Mesenchymal stem cell (in vitro differentiated cells and primary cell): ENCODE measurements around the gene PADI6.

Experiments
- DNase-seq: peaks from one replicate; pipeline ENCODE4 v3.0.0-alpha.2; 2013
- H2AFZ ChIP-seq: one replicate; pipeline ENCODE4 v1.6.1; 2013; ENCODE audit warnings: low read depth, mild to moderate bottlenecking, control low read depth, inconsistent platforms, low read length, moderate library complexity
- H2AK5ac ChIP-seq: 2 replicates; pipeline ENCODE4 v1.6.1; 2013; ENCODE audit warnings: low read length, moderate library complexity, mild to moderate bottlenecking, inconsistent platforms; ENCODE audit not compliant: severe bottlenecking
- H2BK120ac ChIP-seq: one replicate; pipeline ENCODE4 v1.6.1; 2013; ENCODE audit warnings: low read depth, mild to moderate bottlenecking, inconsistent platforms, low read length, moderate library complexity
- H2BK12ac ChIP-seq, 2 experiments: one replicate each; pipeline ENCODE4 v1.6.1; 2013; ENCODE audit warnings: inconsistent platforms in 2 of 2, low read length in 2 of 2, mild to moderate bottlenecking in 2 of 2, moderate library complexity in 2 of 2, control low read depth in 1 of 2
- H2BK15ac ChIP-seq: one replicate; pipeline ENCODE4 v1.6.1; 2013; ENCODE audit warnings: mild to moderate bottlenecking, low read depth, inconsistent platforms; ENCODE audit not compliant: poor library complexity, severe bottlenecking
- H2BK5ac ChIP-seq: 2 replicates; pipeline ENCODE4 v1.6.1; 2013; ENCODE audit warnings: low read depth, mild to moderate bottlenecking, low read length, control low read depth, inconsistent platforms; ENCODE audit not compliant: poor library complexity, severe bottlenecking
- H3K14ac ChIP-seq, 2 experiments: one replicate each; pipeline ENCODE4 v1.6.1; 2013; ENCODE audit warnings: inconsistent platforms in 2 of 2, low read length in 2 of 2, control low read depth in 1 of 2, mild to moderate bottlenecking in 1 of 2, moderate library complexity in 1 of 2
- H3K18ac ChIP-seq, 2 experiments: one replicate each; pipeline ENCODE4 v1.6.1; 2013; ENCODE audit warnings: inconsistent platforms in 2 of 2, low read length in 2 of 2, control low read depth in 1 of 2, low read depth in 1 of 2, mild to moderate bottlenecking in 1 of 2
- H3K23ac ChIP-seq, 2 experiments: one replicate each; pipeline ENCODE4 v1.6.1; 2013; ENCODE audit warnings: inconsistent platforms in 2 of 2, low read length in 2 of 2, mild to moderate bottlenecking in 2 of 2, moderate library complexity in 2 of 2, control low read depth in 1 of 2
- H3K27ac ChIP-seq: 2 replicates; pipeline ENCODE4 v1.5.1; 2013; ENCODE audit warnings: mild to moderate bottlenecking, moderate library complexity, low read length, control low read depth, inconsistent platforms; ENCODE audit not compliant: poor library complexity, severe bottlenecking
- H3K27me3 ChIP-seq, 2 experiments: 2 replicates each; pipeline versions ENCODE4 v1.6.1 to v1.7.0; 2013; ENCODE audit warnings: low read length in 2 of 2, mild to moderate bottlenecking in 2 of 2, moderate library complexity in 2 of 2, control low read depth in 1 of 2, inconsistent platforms in 1 of 2; ENCODE audit not compliant: control insufficient read depth in 1 of 2, insufficient read depth in 1 of 2
- H3K36me3 ChIP-seq, 2 experiments: 2 replicates each; pipeline versions ENCODE4 v1.6.1 to v1.7.0; 2013; ENCODE audit warnings: low read length in 2 of 2, control low read depth in 1 of 2, inconsistent platforms in 1 of 2, low read depth in 1 of 2, mild to moderate bottlenecking in 1 of 2; ENCODE audit not compliant: insufficient read depth in 2 of 2, control insufficient read depth in 1 of 2
- H3K4ac ChIP-seq, 2 experiments: one replicate each; pipeline ENCODE4 v1.6.1; 2013; ENCODE audit warnings: inconsistent platforms in 2 of 2, low read length in 2 of 2, mild to moderate bottlenecking in 2 of 2, moderate library complexity in 2 of 2, control low read depth in 1 of 2, low read depth in 1 of 2
- H3K4me1 ChIP-seq: 2 replicates; pipeline ENCODE4 v1.6.1; 2013; ENCODE audit warnings: low read depth, low read length, control low read depth; ENCODE audit not compliant: control insufficient read depth, insufficient read depth
- H3K4me2 ChIP-seq: 2 replicates; pipeline ENCODE4 v1.6.1; 2013; ENCODE audit warnings: low read length, mild to moderate bottlenecking, inconsistent platforms; ENCODE audit not compliant: poor library complexity, severe bottlenecking
- H3K4me3 ChIP-seq, 2 experiments: 2 replicates each; pipeline versions ENCODE4 v1.5.1 to v1.7.0; 2013; ENCODE audit warnings: low read length in 2 of 2, mild to moderate bottlenecking in 2 of 2, control low read depth in 1 of 2, low read depth in 1 of 2; ENCODE audit not compliant: insufficient read depth in 1 of 2
- H3K79me1 ChIP-seq: replicated peaks from 2 replicates; pipeline ENCODE4 v1.6.1; 2013; ENCODE audit warnings: mild to moderate bottlenecking, control low read depth, low read length, inconsistent platforms; ENCODE audit not compliant: poor library complexity, severe bottlenecking
- H3K9ac ChIP-seq: 2 replicates; pipeline ENCODE4 v1.7.0; 2013; ENCODE audit warnings: mild to moderate bottlenecking, low read length, moderate library complexity
- H3K9me3 ChIP-seq: 2 replicates; pipeline ENCODE4 v1.7.0; 2013; ENCODE audit warnings: mild to moderate bottlenecking, low read length; ENCODE audit not compliant: control insufficient read depth
- H4K8ac ChIP-seq: one replicate; pipeline ENCODE4 v1.6.1; 2013; ENCODE audit warnings: inconsistent platforms, mild to moderate bottlenecking, low read length, moderate library complexity
- H4K91ac ChIP-seq: one replicate; pipeline ENCODE4 v1.6.1; 2013; ENCODE audit warnings: mild to moderate bottlenecking, low read length, inconsistent platforms
- WGBS: methylation state at CpG from one replicate; pipeline ENCODE4 v1.1.7; 2013; ENCODE audit warnings: mixed read lengths; 5-methylcytosine and 5-hydroxymethylcytosine counted together

Gene PADI6

GRCh38 chr1:17377325-17377953, 5.4 kb downstream of the PADI6 start:
- Histone ChIP-seq H2BK12ac (no peak overlapping the region), H4K91ac (no peak overlapping the region), H2BK120ac (no peak overlapping the region), H3K79me1 (no peaks in the 10 kb centered on the region), H3K27ac (no peak overlapping the region), H3K4me3 (no peak overlapping the region), H3K4me2 (no peak overlapping the region), H2AK5ac (no peak overlapping the region), H3K18ac (no peak overlapping the region), H2BK5ac (no peak overlapping the region), H3K27me3 (peaks cover 27 to 65% of the 10 kb centered on the region in 2 experiments), H3K9me3 (no peaks in the 10 kb centered on the region), H2AFZ (no peak overlapping the region), H4K8ac (no peak overlapping the region), H3K36me3 (no peaks in the 10 kb centered on the region), H3K4ac (no peak overlapping the region), H3K14ac (no peak overlapping the region), H3K23ac (no peak overlapping the region), H2BK15ac (no peak overlapping the region), H3K9ac (no peak overlapping the region), H3K4me1 (peaks cover under 1% of the 10 kb centered on the region)
- DNase-seq: no peak
- WGBS: 56% methylated on average over 16 of the region's 16 CpGs

- H3K4me3 ChIP-seq: no peak overlapping the region
- no peak overlapping the region for H4K91ac ChIP-seq
- no peaks in the 10 kb centered on the region for H3K79me1 ChIP-seq
- H2BK5ac ChIP-seq: no peak overlapping the region
- no peak overlapping the region for H2AK5ac ChIP-seq
- DNase-seq: no peak
- H3K9ac ChIP-seq: no peak overlapping the region
- no peak overlapping the region for H3K18ac ChIP-seq
- no peaks in the 10 kb centered on the region for H3K9me3 ChIP-seq
- H3K4ac ChIP-seq: no peak overlapping the region
- H3K4me2 ChIP-seq: no peak overlapping the region
- H2BK15ac ChIP-seq: no peak overlapping the region
- no peaks in the 10 kb centered on the region for H3K4me1 ChIP-seq
- no peak overlapping the region for H3K27ac ChIP-seq
- peaks cover 27 to 75% of the 10 kb centered on the region in 2 experiments for H3K27me3 ChIP-seq
- no peak overlapping the region for H2AFZ ChIP-seq
- no peak overlapping the region for H4K8ac ChIP-seq
- H2BK120ac ChIP-seq: no peak overlapping the region
- no peak overlapping the region for H3K14ac ChIP-seq
- H2BK12ac ChIP-seq: no peak overlapping the region
- H3K23ac ChIP-seq: no peak overlapping the region
- no peaks in the 10 kb centered on the region for H3K36me3 ChIP-seq
- WGBS: 95% methylated on average over 1 of the region's 2 CpGs
Measured at GRCh38 chr1:17381161-17381560, 9.2 kb downstream of the PADI6 start.

GRCh38 chr1:17392199-17392740, 20.3 kb downstream of the PADI6 start:
- WGBS: 68% methylated on average over 10 of the region's 10 CpGs
- H4K91ac ChIP-seq: no peak overlapping the region
- no peak overlapping the region for H3K9ac ChIP-seq
- H2BK12ac ChIP-seq: no peak overlapping the region
- H3K27me3 ChIP-seq: peaks cover 22 to 56% of the 10 kb centered on the region in 2 experiments
- no peak for DNase-seq
- H2BK120ac ChIP-seq: no peak overlapping the region
- no peak overlapping the region for H2AK5ac ChIP-seq
- no peak overlapping the region for H3K4ac ChIP-seq
- H3K9me3 ChIP-seq: no peaks in the 10 kb centered on the region
- H3K4me1 ChIP-seq: no peaks in the 10 kb centered on the region
- H4K8ac ChIP-seq: no peak overlapping the region
- no peaks in the 10 kb centered on the region for H3K79me1 ChIP-seq
- H3K23ac ChIP-seq: no peak overlapping the region
- H2BK15ac ChIP-seq: no peak overlapping the region
- H3K36me3 ChIP-seq: no peaks in the 10 kb centered on the region
- no peak overlapping the region for H3K14ac ChIP-seq
- H3K18ac ChIP-seq: no peak overlapping the region
- H2BK5ac ChIP-seq: no peak overlapping the region
- H2AFZ ChIP-seq: no peak overlapping the region
- no peak overlapping the region for H3K4me2 ChIP-seq
- no peak overlapping the region for H3K4me3 ChIP-seq
- no peak overlapping the region for H3K27ac ChIP-seq

GRCh38 chr1:17393230-17393629, 21.2 kb downstream of the PADI6 start:
- Histone ChIP-seq H4K8ac (no peak overlapping the region), H3K14ac (no peak overlapping the region)

More at GRCh38 chr1:17393230-17393629, 21.2 kb downstream of the PADI6 start:
- Histone ChIP-seq H2BK5ac (no peak overlapping the region), H2AK5ac (no peak overlapping the region), H3K4ac (no peak overlapping the region), H3K18ac (no peak overlapping the region), H3K4me2 (no peak overlapping the region), H3K23ac (no peak overlapping the region), H4K91ac (no peak overlapping the region), H3K4me3 (no peak overlapping the region), H2BK12ac (no peak overlapping the region), H3K4me1 (no peaks in the 10 kb centered on the region), H3K79me1 (no peaks in the 10 kb centered on the region), H3K36me3 (no peaks in the 10 kb centered on the region), H2AFZ (no peak overlapping the region), H3K9ac (no peak overlapping the region), H2BK15ac (no peak overlapping the region), H3K27me3 (peaks cover 20 to 56% of the 10 kb centered on the region in 2 experiments), H2BK120ac (no peak overlapping the region), H3K27ac (no peak overlapping the region), H3K9me3 (no peaks in the 10 kb centered on the region)
- DNase-seq: no peak
- 67% methylated on average over 8 of the region's 8 CpGs for WGBS
